HepG2 (cell line): ENCODE results near the gene RIPOR3. TPM values are rescaled to one million over a fixed set of nuclear protein-coding genes. Genes with fewer than 3 reads are reported as not detected.

Experiments used
- ATAC-seq: fragments of 200-7000 bp; cut with Tn5 transposase; 3 replicates; pipeline ENCODE4 v1.9.1; 2020; ENCODE audit warnings: mild to moderate bottlenecking, moderate library complexity
- BruUV-seq: library from RNA; stranded (reverse); fragments of 400-500 nt; replicated peaks from 2 replicates; lab custom pipeline; 2021; lab: Mats Ljungman, UMichigan
- CTCF ChIA-PET: fragments of 300-600 bp; formaldehyde crosslinking; extraction: SDS; loops from one replicate; lab custom pipeline; 2021; ENCODE audit warnings: low total read pairs, inconsistent platforms, low intra/inter-chr PET ratio; lab: Yijun Ruan, JAX
- POLR2A ChIA-PET: fragments of 350-600 bp; sonication (Branson Sonifier 250); formaldehyde crosslinking; loops from one replicate; lab custom pipeline; 2020; ENCODE audit warnings: antibody characterized with exemption, inconsistent platforms; lab: Yijun Ruan, JAX
- DNase-seq: peaks from one replicate; pipeline ENCODE4 v3.0.0-alpha.2; 2015; ENCODE audit warnings: low spot score
- FAIRE-seq: peaks from 3 replicates; lab custom pipeline; 2011; peaks lifted over from hg19 to GRCh38; lab: Jason Lieb, UNC
- H2AFZ ChIP-seq: one replicate; pipeline ENCODE4 v1.6.1; 2011; ENCODE audit warnings: low read length, inconsistent platforms
- H3K27ac ChIP-seq: fragments of 300-600 bp; 3 replicates; pipeline ENCODE4 v1.8.0; 2011; ENCODE audit warnings: mixed run types, mild to moderate bottlenecking, mixed read lengths, low read length, inconsistent platforms; ENCODE audit not compliant: insufficient read depth; ENCODE audit errors: extremely low read length
- H3K27me3 ChIP-seq, 2 experiments: fragments of 200-600 bp in 1 of 2; 2 replicates in 1 of 2; 3 replicates in 1 of 2; pipeline versions ENCODE4 v1.6.0 to v1.8.0; 2011; ENCODE audit warnings: low read length in 2 of 2, mild to moderate bottlenecking in 2 of 2, moderate library complexity in 2 of 2, inconsistent platforms in 1 of 2; ENCODE audit not compliant: insufficient read depth in 2 of 2, control insufficient read depth in 1 of 2
- H3K36me3 ChIP-seq, 2 experiments: fragments of 200-600 bp in 1 of 2; replicated peaks in 1 of 2; 2 replicates in 1 of 2; 3 replicates in 1 of 2; pipeline versions ENCODE4 v1.5.1 to v1.8.0; 2011; ENCODE audit warnings: low read length in 2 of 2, inconsistent platforms in 1 of 2; ENCODE audit not compliant: insufficient read depth in 2 of 2, control insufficient read depth in 1 of 2
- H3K4me1 ChIP-seq: 2 replicates; pipeline ENCODE4 v1.5.1; 2012; ENCODE audit warnings: low read length, inconsistent platforms; ENCODE audit not compliant: insufficient read depth
- H3K4me2 ChIP-seq: 2 replicates; pipeline ENCODE4 v1.6.0; 2011; ENCODE audit warnings: low read depth, low read length, inconsistent platforms
- H3K4me3 ChIP-seq, 3 experiments: fragments of 200-600 bp in 1 of 3; sonication (generic), shearing (Covaris generic) in 1 of 3; replicated peaks in 1 of 3; 2 replicates each; pipeline ENCODE4 v1.5.1; 2011 to 2016; ENCODE audit warnings: low read length in 3 of 3, inconsistent platforms in 2 of 3, low read depth in 2 of 3, mild to moderate bottlenecking in 2 of 3, control low read depth in 1 of 3, mixed read lengths in 1 of 3; ENCODE audit not compliant: insufficient read depth in 1 of 3
- H3K79me2 ChIP-seq: one replicate; pipeline ENCODE4 v1.6.1; 2011; ENCODE audit warnings: low read length, inconsistent platforms; ENCODE audit not compliant: insufficient read depth
- H3K9ac ChIP-seq: 2 replicates; pipeline ENCODE4 v1.6.0; 2011; ENCODE audit warnings: mild to moderate bottlenecking, low read depth, low read length, inconsistent platforms; ENCODE audit not compliant: insufficient read depth
- H3K9me3 ChIP-seq: 2 replicates; pipeline ENCODE4 v1.5.1; 2012; ENCODE audit warnings: mild to moderate bottlenecking, low read length
- H4K20me1 ChIP-seq: 2 replicates; pipeline ENCODE4 v1.6.0; 2011; ENCODE audit warnings: inconsistent platforms, mild to moderate bottlenecking, low read length, moderate library complexity; ENCODE audit not compliant: insufficient read depth
- ARID2 ChIP-seq: sonication (generic); formaldehyde crosslinking; IDR thresholded peaks from 2 replicates; pipeline ENCODE4 v1.8.1; 2022; ENCODE audit warnings: mild to moderate bottlenecking, missing genetic modification reagents, borderline replicate concordance
- ASH2L ChIP-seq: fragments of 300-600, 200-600 bp; sonication (generic); IDR thresholded peaks from 2 replicates; pipeline ENCODE4 v1.7.0; 2017; ENCODE audit warnings: low read depth, mild to moderate bottlenecking, moderate library complexity, mixed read lengths, low read length; ENCODE audit not compliant: insufficient read length
- FOXO1 ChIP-seq: sonication (generic); formaldehyde crosslinking; IDR thresholded peaks from 2 replicates; pipeline ENCODE4 v1.4.0; 2020; ENCODE audit warnings: missing genetic modification reagents
- GRHL1 ChIP-seq: sonication (generic); formaldehyde crosslinking; conservative IDR thresholded peaks from 2 replicates; pipeline ENCODE4 v1.8.0; 2022; ENCODE audit warnings: missing genetic modification reagents
- HDAC2 ChIP-seq: sonication (generic); formaldehyde crosslinking; IDR thresholded peaks from 2 replicates; pipeline ENCODE4 v1.4.0; 2020; ENCODE audit warnings: missing genetic modification reagents
- HNF4A ChIP-seq: sonication (generic); formaldehyde crosslinking; IDR thresholded peaks from 2 replicates; pipeline ENCODE4 v1.4.0; 2020; ENCODE audit warnings: missing genetic modification reagents
- HOXA3 ChIP-seq: sonication (generic); formaldehyde crosslinking; IDR thresholded peaks from 2 replicates; pipeline ENCODE4 v1.5.0; 2020; ENCODE audit warnings: missing genetic modification reagents
- MAFF ChIP-seq: IDR thresholded peaks from 2 replicates; pipeline ENCODE4 v1.6.1; 2011; ENCODE audit warnings: low read depth, low read length, improper control_type of control experiment
- RFXANK ChIP-seq: IDR thresholded peaks from 2 replicates; pipeline ENCODE4 v1.6.1; 2016
- SMARCE1 ChIP-seq: fragments of 450-650 bp; IDR thresholded peaks from 2 replicates; pipeline ENCODE4 v1.6.1; 2017; ENCODE audit warnings: borderline replicate concordance
- SOX13 ChIP-seq, 3 experiments: fragments of 450-650 bp in 1 of 3; sonication (generic) in 1 of 3; formaldehyde crosslinking in 1 of 3; IDR thresholded peaks in 2 of 3; conservative IDR thresholded peaks in 1 of 3; 2 replicates each; pipeline versions ENCODE4 v1.5.0 to v1.6.1; 2016 to 2020; ENCODE audit warnings: antibody characterized with exemption in 1 of 3, mild to moderate bottlenecking in 1 of 3, missing compliant biosample characterization in 1 of 3, missing genetic modification reagents in 1 of 3, moderate library complexity in 1 of 3
- SP5 ChIP-seq: IDR thresholded peaks from 2 replicates; pipeline ENCODE4 v1.6.1; 2016; ENCODE audit warnings: low read depth, borderline replicate concordance
- TEAD3 ChIP-seq: optimal IDR thresholded peaks from 2 replicates; pipeline ENCODE3; 2016; ENCODE audit warnings: borderline replicate concordance
- ZBTB42 ChIP-seq: sonication (generic); formaldehyde crosslinking; IDR thresholded peaks from 2 replicates; pipeline ENCODE4 v1.5.0; 2020; ENCODE audit warnings: mild to moderate bottlenecking, missing genetic modification reagents
- ZNF513 ChIP-seq: sonication (generic); formaldehyde crosslinking; conservative IDR thresholded peaks from 2 replicates; pipeline ENCODE4 v1.5.0; 2020; ENCODE audit warnings: missing genetic modification reagents
- ZNF570 ChIP-seq: sonication (generic); formaldehyde crosslinking; IDR thresholded peaks from 2 replicates; pipeline ENCODE4 v1.4.0; 2020; ENCODE audit warnings: mild to moderate bottlenecking, missing genetic modification reagents, borderline replicate concordance
- ZNF629 ChIP-seq: sonication (generic); formaldehyde crosslinking; conservative IDR thresholded peaks from 2 replicates; pipeline ENCODE4 v1.5.0; 2020; ENCODE audit warnings: missing genetic modification reagents
- ZNF800 ChIP-seq: sonication (generic); formaldehyde crosslinking; IDR thresholded peaks from 2 replicates; pipeline ENCODE4 v1.4.0; 2020; ENCODE audit warnings: missing genetic modification reagents
- WGBS: methylation state at CpG from one replicate; pipeline ENCODE4 v1.1.6; 2017; ENCODE audit warnings: low lambda C conversion rate; 5-methylcytosine and 5-hydroxymethylcytosine counted together
- in situ Hi-C: cut with HindIII; loops from 2 replicates; pipeline ENCODE4 v1.10.0; 2017; ENCODE audit warnings: low pct_unique_long_range_greater_than_20kb; ENCODE audit not compliant: extremely low pct_ligation_motif_present
- intact Hi-C: fragments of 100-400 bp; cut with micrococcal nuclease; formaldehyde crosslinking; loops from one replicate; pipeline ENCODE4 v1.10.0; 2022; ENCODE audit not compliant: unreplicated experiment
- polyA plus RNA-seq, 8 experiments: library from polyadenylated mRNA; depleted of rRNA in 3 of 8; stranded (reverse) in 7 of 8; unstranded in 1 of 8; fragments of >200 nt; fragmentation: Illumina TruSeq in 4 of 8; extraction: Trizol in 4 of 8; gene quantifications; 2 replicates each; pipeline versions ENCODE4 v1.2.1 to v1.2.3, GENCODE V29; 2011 to 2016; ENCODE audit warnings: low read depth in 4 of 8, missing spikeins in 1 of 8, mixed read lengths in 1 of 8; ENCODE audit not compliant: insufficient read depth in 1 of 8
- total RNA-seq, 5 experiments: library from RNA; depleted of rRNA; stranded (reverse); fragments of >200 nt; fragmentation: Illumina TruSeq; extraction: Trizol; gene quantifications; 2 replicates each; pipeline ENCODE4 v1.2.3, GENCODE V29; 2016; ENCODE audit warnings: low read depth in 1 of 5

The RIPOR3 gene
- total and polyA plus RNA-seq, 2 of the 13 experiments (the other 11 are each of a cell fraction or from before 2014, with no cell fraction given), result 0.18 TPM; not detected in 1

- intact Hi-C loops (no loop called here), in situ Hi-C loops (no loop called here)
- BruUV-seq, result no TSS peak
- Histone ChIP-seq H3K27ac (no peak overlapping the region), H3K36me3 (no peaks in the 10 kb centered on the region), H3K27me3 (peaks cover 15 to 62% of the 10 kb centered on the region in 2 experiments; a peak in 3 of 5 replicates), H3K9me3 (no peaks in the 10 kb centered on the region), H3K79me2 (no peaks in the 10 kb centered on the region), H3K4me3 (no peak overlapping the region), H4K20me1 (no peaks in the 10 kb centered on the region), H3K9ac (no peak overlapping the region), H3K4me2 (no peak overlapping the region), H3K4me1 (peaks cover 55% of the 10 kb centered on the region), H2AFZ (no peak overlapping the region)
- no peak for TF ChIP-seq ASH2L
- no peak for TF ChIP-seq HNF4A
- no peak for TF ChIP-seq GRHL1 (CRISPR knock-in tag)
- TF ChIP-seq ZNF570 (CRISPR knock-in tag), result no peak
- no peak for TF ChIP-seq ZBTB42 (CRISPR knock-in tag)
- no peak for TF ChIP-seq MAFF
- TF ChIP-seq SP5 (CRISPR knock-in tag), result no peak
- TF ChIP-seq ZNF513 (CRISPR knock-in tag), result no peak
- TF ChIP-seq SMARCE1, result no peak
- no peak for TF ChIP-seq ZNF629
- no peak for TF ChIP-seq TEAD3 (CRISPR knock-in tag)
- TF ChIP-seq HOXA3 (CRISPR knock-in tag), result no peak
- TF ChIP-seq ARID2 (CRISPR knock-in tag), result no peak
- TF ChIP-seq HDAC2 (CRISPR knock-in tag), result no peak
- TF ChIP-seq RFXANK (CRISPR knock-in tag), result no peak
- no peak for TF ChIP-seq SOX13 (IDR thresholded peaks at IDR 0.05)
- TF ChIP-seq SOX13 (CRISPR knock-in tag; conservative IDR thresholded peaks at IDR 0.05 in 1 of 2, IDR thresholded peaks at IDR 0.05 in 1 of 2), result no peak
- no peak for TF ChIP-seq ZNF800 (CRISPR knock-in tag)
- no peak for TF ChIP-seq FOXO1 (CRISPR knock-in tag)
- no peak for FAIRE-seq
- no peak for DNase-seq
- CTCF ChIA-PET, result no interaction called here
- POLR2A ChIA-PET, result no interaction called here
- 46% methylated on average over 7 of the region's 7 CpGs for WGBS
- ATAC-seq, result no peak
These were observed 93.3 kb downstream of the RIPOR3 start for GRCh38 chr20:50598074-50598473.
